ENCODE results near the gene XXYLT1.
"Not testable (repeated sequence)": the region's sequence is repeated elsewhere in the genome, so short reads cannot be mapped to it uniquely, and the experiment has no call there.

The XXYLT1 gene

DNA sequence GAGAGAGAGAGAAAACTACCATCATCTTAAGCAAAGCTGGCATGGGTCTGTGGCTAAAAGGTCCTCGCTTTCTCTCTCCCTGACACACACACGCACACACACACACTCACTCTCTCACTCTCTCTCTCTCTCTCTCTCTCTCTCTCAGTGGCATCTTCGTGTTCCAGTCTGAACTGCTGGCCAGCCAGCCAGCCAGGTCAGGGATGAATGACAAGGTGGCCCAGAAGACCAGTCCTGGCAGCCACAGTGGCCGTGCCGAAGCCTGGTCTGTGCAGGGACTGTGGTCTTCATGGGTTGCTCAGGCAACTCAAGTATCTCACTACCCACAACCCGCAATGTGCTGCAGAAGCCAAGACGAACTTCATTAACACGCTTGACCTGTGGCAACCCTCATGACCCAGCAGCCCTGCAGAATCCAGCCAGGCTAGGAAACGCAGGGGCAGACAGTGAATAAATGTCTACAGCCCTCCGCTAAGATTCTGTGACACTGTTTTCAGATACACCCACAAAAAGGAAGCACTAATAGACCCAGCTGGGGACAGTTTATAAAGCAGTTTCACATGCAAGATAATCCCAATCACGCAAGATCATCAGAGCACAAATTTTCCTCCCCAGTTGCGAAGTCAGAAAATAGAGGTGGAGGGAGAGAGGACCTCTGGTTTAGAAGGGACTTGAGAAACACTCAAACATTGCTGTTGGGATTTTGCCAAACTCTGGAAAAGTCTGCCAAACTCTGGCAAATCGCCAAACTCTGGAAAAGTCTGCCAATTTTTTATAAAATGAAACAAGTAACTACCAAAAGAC, 66.4 kb downstream of the XXYLT1 start:
- DNase-seq, result no peak

DNA sequence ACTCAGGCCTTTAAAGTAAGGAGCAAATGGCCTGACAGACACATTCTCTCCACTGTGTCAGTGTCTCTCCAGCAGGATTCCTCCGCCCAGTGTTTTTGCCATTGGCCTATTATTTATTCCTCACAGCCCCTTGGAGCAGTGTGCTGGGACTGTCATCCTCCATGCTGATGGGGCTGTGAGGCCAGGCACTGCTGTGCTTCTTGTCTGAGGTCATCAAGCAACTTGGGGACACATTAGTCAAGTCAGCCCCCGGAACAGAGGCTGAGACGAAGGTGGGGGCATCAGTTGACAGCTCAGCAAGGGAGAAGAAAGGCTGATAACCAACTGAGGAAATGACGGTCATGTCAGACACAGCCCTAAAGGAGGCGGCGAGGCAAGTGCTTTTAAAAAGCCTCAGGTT, 67.4 kb downstream of the XXYLT1 start:
- DNase-seq, result no peak

DNA sequence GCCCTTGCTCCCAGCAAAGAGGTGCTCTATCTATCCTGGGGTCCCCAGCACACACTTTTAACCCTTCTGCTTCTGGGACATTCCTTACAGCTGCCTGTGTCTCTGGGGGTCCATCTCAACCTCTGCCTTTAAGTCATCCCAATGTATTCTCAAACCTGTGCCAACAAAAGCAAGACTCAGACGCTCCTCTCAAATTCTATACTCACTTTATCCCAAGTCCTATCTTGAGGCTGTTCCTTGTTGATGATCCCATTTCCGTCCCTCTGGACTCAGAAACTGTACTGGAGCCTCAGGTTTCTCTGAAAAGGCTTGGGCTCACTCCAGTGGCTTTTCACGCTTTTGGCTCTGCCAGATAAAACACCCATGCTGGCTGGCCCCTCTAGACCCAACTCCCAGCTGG, 69.7 kb downstream of the XXYLT1 start:
- DNase-seq, result no peak

DNA sequence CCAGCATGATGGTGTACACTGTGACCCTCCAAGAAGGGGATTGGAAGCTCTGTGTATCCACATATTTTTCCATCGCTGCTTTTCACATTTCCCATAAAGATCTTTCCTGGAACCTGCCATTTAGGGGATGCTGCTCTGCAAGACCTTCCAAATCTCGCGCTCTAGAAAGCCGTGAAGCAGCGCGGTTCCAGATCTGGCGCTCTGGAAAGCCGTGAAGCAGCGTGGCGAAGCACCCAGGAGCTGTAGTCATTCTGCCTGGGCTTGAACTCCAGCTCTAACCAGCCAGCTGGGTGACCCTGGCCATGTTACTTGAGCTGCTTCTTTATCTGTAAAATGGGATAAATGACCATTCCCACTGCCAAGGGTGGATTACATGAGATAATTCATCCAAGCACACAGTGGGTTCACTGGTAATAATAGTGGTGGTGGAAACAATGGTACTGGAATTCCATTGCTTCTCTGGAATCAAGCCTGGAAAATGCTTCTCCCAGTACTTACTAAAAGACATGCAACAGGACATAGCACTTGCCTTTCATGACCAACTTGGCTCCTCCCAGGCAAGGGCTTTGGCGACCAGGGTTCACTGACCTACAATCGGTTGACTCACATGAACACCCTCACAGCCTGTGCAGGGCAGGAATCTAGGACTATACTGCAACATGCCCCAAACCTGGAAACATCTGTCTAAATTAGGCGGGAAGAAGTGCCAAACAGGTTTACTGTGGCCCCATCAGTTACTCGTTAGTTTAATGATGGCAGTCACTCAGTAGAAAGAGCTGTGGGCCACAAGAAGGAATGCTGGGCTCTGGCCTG, 70.7 kb downstream of the XXYLT1 start:
- no peak for DNase-seq

DNA sequence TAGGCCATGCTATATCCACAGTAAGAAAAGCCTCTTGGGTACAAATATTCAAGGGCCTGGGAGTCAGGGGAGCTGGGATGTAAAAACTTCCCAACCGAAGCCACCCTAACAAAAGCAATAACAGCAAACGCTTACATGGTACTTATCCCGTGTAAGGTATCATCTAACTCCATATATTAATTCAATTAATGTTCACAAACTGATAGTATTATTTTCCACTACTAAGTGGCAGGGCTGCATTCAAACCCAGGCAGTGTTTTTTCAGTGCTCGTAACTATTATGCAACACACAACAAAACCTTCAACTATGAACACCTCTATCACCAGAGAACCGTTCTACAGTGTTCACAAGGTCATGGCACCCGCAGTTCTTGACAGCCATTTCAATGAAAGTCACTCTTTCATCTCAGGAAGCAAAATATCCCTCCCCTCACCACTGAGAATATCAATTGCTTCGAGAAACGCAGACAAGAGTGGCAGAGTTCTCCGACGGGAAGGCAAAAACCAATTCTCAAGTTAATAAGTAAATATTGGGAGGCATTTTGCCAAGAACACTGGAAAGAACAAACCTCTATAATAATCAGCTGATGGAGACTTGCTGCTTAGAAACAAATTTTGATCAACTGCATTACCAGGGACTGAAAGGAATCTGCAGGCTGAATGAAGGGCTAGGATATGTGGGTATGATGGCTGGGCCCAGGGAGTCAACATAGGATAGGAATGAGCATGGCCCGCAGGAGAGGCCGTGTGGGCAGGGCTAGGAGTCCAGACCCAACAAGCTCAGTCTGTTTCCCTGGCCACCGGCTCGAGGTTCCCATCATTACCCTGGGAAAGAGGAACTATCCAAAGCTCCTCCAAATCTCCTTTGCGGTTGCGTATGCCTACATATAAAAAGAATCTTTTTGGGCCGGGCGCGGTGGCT, 72.3 kb downstream of the XXYLT1 start:
- no peak for DNase-seq

DNA sequence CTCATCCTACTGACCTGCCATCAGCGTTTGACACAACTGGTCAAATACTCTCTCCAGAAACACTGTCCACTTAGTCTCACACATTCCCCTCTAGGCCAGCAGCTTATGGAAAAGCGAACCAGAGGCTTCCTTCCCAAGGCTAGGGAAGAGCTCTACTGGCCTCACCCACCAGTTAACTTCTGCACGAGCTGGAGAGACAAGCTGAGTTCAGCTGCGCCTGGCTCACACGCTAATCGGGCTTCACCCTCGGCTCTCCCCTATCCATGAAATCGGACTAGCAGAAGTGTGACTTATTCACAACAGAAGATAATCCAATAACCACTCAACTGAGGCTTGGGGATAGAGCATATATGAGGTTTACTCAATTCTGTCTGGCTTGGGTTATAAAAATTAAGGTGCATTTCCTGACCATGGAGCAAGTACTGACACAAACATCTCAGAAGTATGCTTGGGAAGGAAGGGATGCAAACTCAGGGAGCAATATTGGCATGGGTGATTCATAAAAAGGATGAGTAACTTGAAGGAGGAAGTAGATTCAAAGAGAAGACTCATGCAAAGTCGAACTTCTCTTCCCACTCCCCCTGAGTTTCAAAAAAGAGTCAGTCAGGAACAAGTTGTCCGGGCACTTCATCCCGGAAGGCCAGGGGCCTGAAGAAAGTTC, 73.1 kb downstream of the XXYLT1 start:
- peak; percentile 86 for DNase-seq

DNA sequence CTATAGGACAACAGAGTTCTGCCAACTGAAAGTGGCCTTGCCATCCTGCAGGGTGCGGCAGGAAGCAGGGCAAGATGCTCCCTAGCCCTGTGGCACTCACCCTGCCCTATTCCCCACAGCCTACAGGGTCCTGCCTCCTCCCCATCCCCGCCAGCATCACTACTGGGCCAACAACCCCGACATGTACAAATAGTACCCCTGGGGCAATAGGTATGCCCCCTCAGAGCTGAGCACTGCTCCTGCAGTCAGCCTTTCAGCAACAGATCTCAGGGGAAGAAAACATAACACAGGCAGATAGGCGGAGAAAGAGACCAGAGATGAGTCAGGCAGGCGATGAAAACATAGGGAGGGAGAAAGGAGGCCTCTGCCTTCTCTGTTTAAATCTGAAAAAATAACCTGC, 74.7 kb downstream of the XXYLT1 start:
- DNase-seq, result peak; percentile 79

DNA sequence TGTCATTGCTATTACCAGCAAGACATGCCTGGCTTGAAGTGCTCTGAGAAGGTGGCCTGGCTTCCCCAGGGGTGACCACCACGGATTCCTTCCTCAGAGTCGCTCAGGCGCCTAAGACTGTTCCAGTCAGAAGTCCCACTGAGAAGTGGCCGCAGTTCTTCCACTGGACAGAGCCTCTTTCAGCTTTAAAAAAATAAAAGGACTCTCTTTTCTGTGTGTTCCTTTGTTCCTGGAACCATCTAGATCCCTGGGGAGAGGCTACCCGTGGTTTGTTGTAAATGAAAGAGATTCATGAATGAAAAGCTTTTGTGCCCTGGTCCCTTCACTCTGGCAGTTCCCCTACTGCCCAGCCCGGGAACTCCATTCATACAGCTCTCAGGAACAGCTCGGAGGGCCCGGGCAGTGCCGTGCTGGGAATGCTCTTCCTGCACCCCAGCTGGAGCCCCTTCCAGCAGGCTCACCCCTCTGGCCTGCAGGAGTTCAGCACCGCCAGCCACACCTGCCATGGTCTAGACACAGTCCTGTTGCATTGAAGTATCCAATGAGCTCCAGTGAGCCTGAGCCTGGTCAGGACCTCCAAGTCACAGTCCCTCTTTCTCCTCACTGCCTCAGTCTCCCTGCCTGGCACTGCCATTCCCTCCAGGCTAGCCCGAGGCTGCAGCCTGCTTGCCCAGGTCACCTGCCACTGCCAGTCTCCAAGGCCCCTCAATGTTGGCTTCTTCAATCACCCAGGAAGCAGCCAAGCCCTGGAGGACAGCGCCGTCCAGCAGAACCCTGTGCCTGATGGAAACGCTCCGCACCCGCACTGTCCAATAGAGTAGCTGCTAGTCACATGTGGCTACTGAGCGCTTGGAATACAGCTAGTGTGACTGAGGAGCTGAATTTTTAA, 75.4 kb downstream of the XXYLT1 start:
- DNase-seq, result no peak

DNA sequence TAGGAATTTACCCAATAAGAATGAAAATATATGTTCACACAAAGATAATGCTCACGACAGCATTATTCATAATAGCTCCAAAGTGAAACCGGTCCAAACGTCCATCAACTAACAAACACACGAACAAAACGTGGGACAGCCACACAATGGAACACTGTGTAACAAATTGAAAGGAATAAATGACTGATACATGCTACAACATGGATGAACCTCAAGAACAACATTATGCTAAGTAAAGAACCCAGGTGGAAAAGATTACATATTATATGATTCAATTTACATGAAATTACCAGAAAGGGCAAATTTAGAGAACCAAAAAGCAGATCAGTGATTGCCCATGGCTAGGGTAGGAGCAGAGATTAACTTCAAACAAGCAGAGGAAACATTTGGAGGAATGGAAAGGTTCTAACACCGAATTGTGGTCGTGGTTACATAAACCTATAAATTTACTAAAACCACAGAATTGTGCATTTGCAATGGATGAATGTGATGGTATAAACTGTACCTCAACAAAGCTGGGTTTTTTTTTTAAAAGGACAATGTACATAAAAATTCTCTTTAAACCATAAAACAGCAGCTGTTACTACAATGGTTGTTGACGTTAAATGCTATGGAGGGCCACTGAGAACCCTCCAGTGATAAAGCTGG, 76.3 kb downstream of the XXYLT1 start:
- peak; percentile 74 for DNase-seq

DNA sequence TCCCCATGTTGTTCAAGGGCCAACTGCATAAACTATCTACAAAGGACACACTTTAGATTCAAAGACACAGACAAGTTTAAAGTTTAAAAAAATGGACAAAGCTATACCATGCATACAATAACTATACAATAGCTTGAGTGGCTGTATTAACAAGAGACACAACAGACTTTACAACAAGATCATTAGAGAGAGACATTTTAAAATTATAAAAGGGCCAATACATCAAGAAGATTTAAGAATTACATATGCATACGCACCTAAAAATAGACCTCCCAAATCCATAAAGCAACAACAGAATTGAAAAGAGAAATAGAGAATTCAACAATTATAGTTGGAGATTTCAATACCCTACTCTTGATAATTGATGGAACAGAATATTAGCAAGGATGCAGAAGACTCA, 79.4 kb downstream of the XXYLT1 start:
- DNase-seq, result no peak

DNA sequence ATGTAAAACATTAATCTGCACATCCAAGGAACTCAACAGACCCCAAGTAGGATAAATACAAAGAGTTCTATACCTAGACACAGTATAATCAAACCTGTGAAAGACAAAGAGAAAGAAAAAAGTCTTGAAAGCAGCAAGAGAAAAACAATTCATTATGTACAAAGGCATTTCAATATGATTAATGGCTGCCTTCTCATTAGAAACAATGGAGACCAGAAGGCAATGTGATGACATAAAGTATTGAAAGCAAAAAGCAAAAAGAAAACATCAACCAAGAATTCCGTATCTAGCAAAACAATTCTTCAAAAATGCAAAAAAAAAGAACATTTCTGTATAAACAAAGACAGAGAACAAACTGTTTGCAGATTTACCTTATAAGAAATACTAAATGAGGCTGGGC, 81.1 kb downstream of the XXYLT1 start:
- no peak for DNase-seq

DNA sequence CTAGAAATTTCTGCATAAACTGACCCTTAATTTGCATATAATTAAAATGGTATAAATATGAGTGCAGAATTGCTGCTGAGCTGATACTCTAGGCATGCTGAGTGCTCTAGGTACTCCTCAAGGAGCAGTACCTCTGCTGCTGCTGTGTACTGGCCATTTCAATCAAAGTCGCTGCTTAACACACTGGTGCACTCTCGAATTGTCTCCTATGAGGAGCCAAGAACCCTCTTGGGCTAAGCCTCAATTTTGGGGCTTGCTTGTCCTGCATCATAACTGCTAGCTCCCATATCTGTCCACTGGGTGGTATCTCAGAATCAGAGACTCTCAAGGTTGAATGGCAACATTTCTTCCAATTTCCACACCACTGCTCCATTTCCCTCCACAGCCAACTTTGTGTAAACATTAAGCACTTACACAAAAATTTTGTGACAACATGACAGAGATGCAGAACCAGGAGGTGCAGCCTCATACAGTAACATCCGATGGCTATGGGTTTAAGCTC, 82.5 kb downstream of the XXYLT1 start:
- no peak for DNase-seq

DNA sequence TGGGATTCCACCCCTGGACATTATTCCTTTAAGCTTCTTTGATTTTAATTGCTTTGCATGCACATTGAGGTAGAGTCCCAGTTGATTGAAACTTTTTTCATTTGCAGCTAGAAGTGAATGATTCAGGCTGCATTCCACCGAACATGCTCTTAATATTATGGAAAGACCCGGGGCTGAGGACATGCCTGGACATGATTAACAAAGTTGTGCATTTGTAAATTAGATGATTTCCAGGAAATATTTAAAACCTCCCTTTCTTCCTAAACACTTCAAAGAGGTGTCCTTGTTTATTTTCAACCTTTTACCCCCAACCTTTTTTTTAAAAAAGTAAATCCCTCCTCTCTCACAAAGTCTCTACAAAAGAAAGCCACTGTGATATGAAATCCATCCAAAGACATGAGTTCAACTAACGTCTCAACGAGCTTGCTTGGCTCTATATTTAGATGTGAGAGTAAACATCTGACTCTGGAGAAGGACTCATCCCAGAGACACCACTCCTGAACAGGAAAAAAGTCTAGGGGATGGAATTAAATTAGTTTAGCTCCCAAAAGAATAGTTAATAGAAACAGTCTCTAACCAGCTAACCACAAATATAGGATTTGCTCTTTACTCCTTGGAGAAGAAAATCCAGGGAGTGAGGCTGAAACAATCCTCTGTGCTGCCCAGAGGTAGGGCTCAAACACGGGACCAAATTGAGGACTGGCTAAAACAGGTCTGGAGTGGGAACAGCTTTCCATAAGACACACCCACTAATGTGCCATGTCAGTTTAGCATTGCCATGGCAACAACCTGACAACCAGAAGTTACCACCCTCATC, 83.1 kb downstream of the XXYLT1 start:
- peak; percentile 64 for DNase-seq

DNA sequence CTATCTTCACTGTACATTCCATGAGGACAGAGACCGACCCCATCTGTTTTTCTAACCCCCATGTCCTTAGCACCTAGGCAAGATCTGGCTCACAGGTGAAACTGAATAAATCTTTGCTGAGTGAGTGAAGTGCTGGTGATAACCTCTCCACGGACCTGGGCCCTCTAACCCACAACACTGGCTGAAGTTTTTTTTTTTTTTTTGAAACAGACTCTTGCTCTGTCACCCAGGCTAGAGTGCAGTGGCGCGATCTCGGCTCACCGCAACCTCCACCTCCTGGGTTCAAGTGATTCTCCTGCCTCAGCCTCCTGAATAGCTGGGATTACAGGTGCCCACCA, 84.3 kb downstream of the XXYLT1 start:
- not testable (repeated sequence) for DNase-seq

DNA sequence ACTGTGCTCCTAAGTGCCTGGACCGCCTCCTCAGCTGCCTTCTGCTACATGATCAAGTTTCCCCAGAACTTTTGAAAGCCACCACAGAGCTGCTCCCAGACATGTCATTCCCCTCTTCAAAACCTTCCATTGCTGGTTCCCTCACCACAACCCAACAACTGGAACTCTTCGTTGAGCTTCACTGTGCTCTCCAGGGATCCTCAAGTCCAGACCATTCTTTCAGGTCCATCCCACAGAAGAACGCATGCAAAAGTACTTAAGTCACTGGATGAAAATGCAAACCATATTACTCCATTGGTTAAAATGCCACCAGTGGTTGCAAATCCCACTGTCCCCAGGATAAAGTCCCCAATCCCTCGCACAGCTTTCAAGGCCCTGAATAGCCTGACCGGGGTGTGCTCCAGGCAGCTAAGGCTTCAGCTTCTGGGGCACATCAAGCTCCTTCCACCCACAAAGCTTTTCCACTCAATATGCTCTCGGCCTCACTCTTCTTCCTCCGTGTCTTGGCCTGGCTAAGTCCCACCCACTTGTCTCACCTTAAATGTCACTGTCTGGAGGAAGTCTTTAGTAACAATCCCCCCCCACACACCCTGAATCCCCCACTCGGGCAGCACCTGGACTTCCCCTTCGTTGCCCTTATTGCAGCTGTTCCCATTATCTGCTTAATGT, 84.8 kb downstream of the XXYLT1 start:
- no peak for DNase-seq

DNA sequence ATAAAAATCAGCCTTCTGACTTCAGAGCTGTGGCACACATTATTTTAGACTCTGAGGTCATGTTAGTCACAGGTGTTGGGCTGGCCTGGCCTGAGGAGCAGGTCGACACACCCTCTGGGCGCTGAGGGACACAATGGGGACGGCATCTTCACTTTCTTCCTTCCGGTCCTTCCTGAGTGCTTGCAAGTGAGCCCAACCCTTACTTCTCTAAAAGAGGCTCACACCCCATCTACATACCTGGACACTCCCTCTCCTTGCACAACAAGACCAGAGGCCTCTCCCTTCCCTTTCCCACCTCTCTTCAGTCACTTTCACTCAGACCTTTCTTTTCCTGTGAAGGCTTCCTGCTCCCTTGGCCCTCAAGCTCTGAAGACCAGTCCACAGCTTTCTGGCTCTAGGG, 85.4 kb downstream of the XXYLT1 start:
- no peak for DNase-seq

DNA sequence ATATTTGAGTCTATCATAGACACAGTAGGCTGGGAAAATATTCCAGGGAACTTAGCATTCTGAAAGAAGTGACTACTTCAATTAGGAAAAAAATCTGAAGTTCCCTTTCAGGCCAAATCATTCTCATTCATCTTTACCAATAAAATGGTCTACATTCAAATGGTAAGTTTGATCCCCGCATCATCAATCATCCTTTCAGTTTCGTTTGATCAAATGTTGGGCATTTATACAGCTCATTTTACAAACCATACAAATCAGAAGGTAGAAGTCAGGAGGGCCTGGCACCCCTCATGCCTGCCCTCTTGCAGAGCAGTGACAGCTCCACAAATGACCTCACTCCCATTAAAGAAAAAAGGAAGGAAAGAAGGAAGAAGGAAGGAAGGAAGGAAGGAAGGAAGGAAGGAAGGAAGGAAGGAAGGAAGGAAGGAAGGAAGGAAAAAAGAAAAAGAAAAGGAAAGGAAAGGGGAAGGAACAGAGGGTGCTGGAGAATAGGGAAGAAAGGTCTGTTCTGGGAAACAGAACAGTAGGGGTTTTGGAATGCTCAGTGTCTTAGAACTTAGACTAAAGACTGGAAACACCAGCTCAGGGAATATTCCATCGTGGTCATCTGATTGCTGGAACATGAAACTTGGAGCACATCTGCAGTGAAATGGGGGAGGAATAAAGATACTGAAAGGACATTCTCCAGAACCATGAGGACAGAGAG, 86.1 kb downstream of the XXYLT1 start:
- DNase-seq, result no peak

DNA sequence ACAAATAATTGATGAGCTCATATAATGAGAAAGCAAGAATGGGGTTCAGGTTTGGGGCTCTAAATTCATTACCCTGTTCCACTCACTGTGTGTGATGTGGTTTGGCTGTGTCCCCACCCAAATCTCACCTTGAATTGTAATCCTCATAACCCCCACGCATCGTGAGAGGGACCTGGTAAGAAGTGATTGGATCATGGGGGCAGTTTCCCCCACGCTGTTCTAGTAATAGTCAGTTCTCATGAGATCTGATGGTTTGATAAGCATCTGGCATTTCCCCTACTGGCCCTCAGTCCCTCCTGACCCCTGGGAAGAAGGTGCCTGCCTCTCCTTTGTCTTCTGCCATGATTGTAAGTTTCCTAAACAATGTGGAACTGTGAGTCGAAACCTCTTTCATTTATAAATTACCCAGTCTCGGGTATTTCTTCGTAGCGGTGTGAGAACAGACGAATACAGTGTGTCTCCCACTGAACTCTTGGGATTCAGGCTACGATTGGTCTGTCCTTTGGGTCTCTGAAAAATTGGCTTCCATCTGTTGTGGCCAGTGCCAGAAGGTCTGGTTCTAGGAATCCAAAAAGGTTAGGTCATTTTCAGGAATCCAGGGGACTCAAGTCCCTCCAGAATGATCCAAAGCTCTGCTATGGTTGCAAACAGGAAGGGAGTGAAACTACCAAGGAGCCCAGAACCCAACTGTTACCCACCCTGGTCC, 87.7 kb downstream of the XXYLT1 start:
- no peak for DNase-seq

Data from fibroblast of upper back skin (primary cell).